Kidney (tissue), 14 donors: ENCODE data around the gene ADISSP. TPM values are rescaled to one million over a fixed set of nuclear protein-coding genes. Genes with fewer than 3 reads are reported as not detected.

Source experiments
- DNase-seq, 5 donors: peaks; one replicate each; pipeline ENCODE4 v3.0.0-alpha.2; 2013 to 2020
- FAIRE-seq: peaks from 2 replicates; lab custom pipeline; 2012; peaks lifted over from hg19 to GRCh38; lab: Jason Lieb, UNC
- H3K27ac ChIP-seq, 2 donors: one replicate each; pipeline ENCODE4 v1.7.0; 2013; ENCODE audit warnings: low read depth in 2 of 2, low read length in 2 of 2, inconsistent platforms in 1 of 2
- H3K27me3 ChIP-seq: one replicate; pipeline ENCODE4 v1.7.1; 2013; ENCODE audit warnings: low read length, inconsistent platforms; ENCODE audit not compliant: control insufficient read depth, insufficient read depth
- H3K36me3 ChIP-seq, 3 donors: one replicate each; pipeline versions ENCODE4 v1.7.0 to v1.7.1; 2013; ENCODE audit warnings: low read length in 3 of 3, control low read depth in 1 of 3, inconsistent platforms in 1 of 3; ENCODE audit not compliant: insufficient read depth in 3 of 3, control insufficient read depth in 2 of 3
- H3K4me1 ChIP-seq, 3 donors: one replicate each; pipeline versions ENCODE4 v1.7.0 to v1.7.1; 2013; ENCODE audit warnings: low read length in 3 of 3, inconsistent platforms in 1 of 3, low read depth in 1 of 3; ENCODE audit not compliant: control insufficient read depth in 2 of 3, insufficient read depth in 2 of 3
- H3K4me3 ChIP-seq, 3 donors: one replicate each; pipeline versions ENCODE4 v1.7.0 to v1.8.1; 2013; ENCODE audit warnings: low read length in 3 of 3, control low read depth in 1 of 3, inconsistent platforms in 1 of 3
- H3K9ac ChIP-seq, 3 donors: one replicate each; pipeline versions ENCODE4 v1.7.0 to v1.7.1; 2013; ENCODE audit warnings: low read length in 3 of 3, control low read depth in 1 of 3, inconsistent platforms in 1 of 3
- H3K9me3 ChIP-seq, 3 donors: one replicate each; pipeline versions ENCODE4 v1.7.0 to v1.7.1; 2013; ENCODE audit warnings: low read length in 3 of 3, control low read depth in 1 of 3, inconsistent platforms in 1 of 3; ENCODE audit not compliant: control insufficient read depth in 2 of 3, insufficient read depth in 1 of 3
- CTCF ChIP-seq: IDR thresholded peaks from 3 replicates; pipeline ENCODE4 v1.5.1; 2012; ENCODE audit warnings: mild to moderate bottlenecking, moderate library complexity, borderline replicate concordance; ENCODE audit not compliant: insufficient read depth; ENCODE audit errors: extremely low read depth
- intact Hi-C: fragments of 100-400 bp; cut with DNase I; formaldehyde crosslinking; loops from one replicate; pipeline ENCODE4 v1.11.1; 2022
- polyA plus RNA-seq: library from polyadenylated mRNA; stranded (reverse); fragments of 350-450 nt; fragmentation: Illumina TruSeq; extraction: RNeasy Lipid Tissue Mini Kit (QIAGEN cat#74804); gene quantifications from one replicate; pipeline ENCODE4 v1.2.3, GENCODE V29; 2014; ENCODE audit warnings: low read depth, low replicate concordance; ENCODE audit not compliant: insufficient read depth
- total RNA-seq: library from RNA; stranded (reverse); fragmentation: NEBNext Ultra II Directional; extraction: Animal tissue kit (Norgen Biotek cat#: 25700); gene quantifications from one replicate; pipeline ENCODE4 v1.2.1, GENCODE V29; 2021
- donor health status: control.
- donor health status: control.
- donor health status: control.
- donor health status: control.
- donor health status: control.
- donor health status: DM: yes; HTN: yes; CAD: no.
- donor health status: Normal renal cell carcinoma (clear cell type).

The ADISSP gene
- total and polyA plus RNA-seq, 2 donors from 2014 or later: 26.3 to 31.8 TPM

DNA sequence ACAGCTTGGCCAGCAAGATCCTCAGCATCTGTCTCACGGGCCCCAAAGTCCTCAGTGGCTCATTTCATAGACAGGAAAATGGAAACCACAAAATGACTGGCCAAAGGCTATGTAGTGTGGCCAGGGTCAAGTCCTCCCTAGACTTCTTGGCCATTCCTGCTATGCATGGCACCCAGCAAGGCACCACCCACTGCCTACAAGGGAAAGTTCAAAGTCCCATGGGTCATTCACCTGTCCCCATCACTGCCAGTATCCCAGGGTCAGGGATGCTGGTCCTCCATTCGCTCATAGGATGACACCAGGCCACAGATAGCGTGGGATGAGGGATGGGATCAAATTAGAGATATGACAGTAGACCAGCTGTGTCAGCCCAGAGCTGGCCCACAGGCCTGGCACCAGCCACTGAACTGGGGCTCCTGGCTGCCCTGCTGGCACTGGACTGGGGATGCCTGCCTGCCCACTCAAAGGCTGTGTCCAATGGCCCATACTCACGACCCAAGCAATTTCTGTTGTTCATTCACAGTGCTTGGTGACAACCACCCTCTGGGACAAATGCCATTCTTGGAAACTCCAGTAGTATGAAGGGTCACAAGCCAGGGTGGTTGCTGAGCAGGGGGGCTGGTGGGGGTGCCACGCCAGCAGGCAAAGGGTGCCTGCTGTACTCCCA is 11.6 kb downstream of the ADISSP start:
- peaks cover 0 to 5% (median 0%) of the 10 kb centered on the region in 3 donors for H3K4me1 ChIP-seq

GRCh38 chr20:3755269-3755668 is 12.3 kb downstream of the ADISSP start:
- Histone ChIP-seq H3K4me1 (peaks cover 0 to 5% (median 0%) of the 10 kb centered on the region in 3 donors), H3K36me3 (peaks cover 0 to 4% (median 0%) of the 10 kb centered on the region in 3 donors), H3K9me3 (no peaks in the 10 kb centered on the region), H3K4me3 (no peak overlapping the region), H3K9ac (no peak overlapping the region), H3K27ac (no peak overlapping the region), H3K27me3 (no peaks in the 10 kb centered on the region)
- peak in 1 of 5 donors; percentile 65 for DNase-seq
- no peak for FAIRE-seq
- intact Hi-C loops: no loop called here
- TF ChIP-seq CTCF: no peak

More for the DNA sequence above, 11.6 kb downstream of the ADISSP start:
- H3K4me3 ChIP-seq: no peak overlapping the region
- peak in 2 of 5 donors; percentile 7 to 30 for DNase-seq
- peaks cover 0 to 4% (median 0%) of the 10 kb centered on the region in 3 donors for H3K36me3 ChIP-seq
- FAIRE-seq: no peak
- no peak for TF ChIP-seq CTCF
- intact Hi-C loops: no loop called here
- H3K9ac ChIP-seq: no peak overlapping the region
- no peaks in the 10 kb centered on the region for H3K9me3 ChIP-seq
- no peak overlapping the region for H3K27ac ChIP-seq
- no peaks in the 10 kb centered on the region for H3K27me3 ChIP-seq

DNA sequence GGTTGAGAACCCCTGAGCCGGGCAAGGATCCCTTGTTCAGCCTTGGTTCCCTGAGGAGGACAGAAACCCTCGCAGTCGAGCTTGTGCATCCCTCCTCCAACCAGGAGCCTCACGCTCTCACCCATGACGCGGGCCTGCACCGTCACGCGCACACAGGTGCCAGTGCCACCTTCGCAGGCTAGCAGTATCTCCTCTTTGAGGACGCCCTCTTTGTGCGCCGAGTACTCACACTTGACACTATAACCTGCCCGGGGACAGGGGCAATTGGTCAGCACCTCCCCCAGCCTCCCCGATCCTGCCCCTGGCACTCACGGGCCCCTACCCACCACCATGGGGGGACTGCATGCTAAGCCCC is 13.3 kb downstream of the ADISSP start:
- Histone ChIP-seq H3K4me1 (peaks cover 0 to 7% (median 0%) of the 10 kb centered on the region in 3 donors), H3K27me3 (no peaks in the 10 kb centered on the region), H3K9me3 (no peaks in the 10 kb centered on the region), H3K27ac (no peak overlapping the region), H3K9ac (no peak overlapping the region), H3K4me3 (no peak overlapping the region), H3K36me3 (peaks cover 0 to 4% (median 0%) of the 10 kb centered on the region in 3 donors)
- intact Hi-C loops: no loop called here
- no peak for TF ChIP-seq CTCF
- FAIRE-seq: no peak
- DNase-seq: no peak
